HCT116 (cell line): Measurements from ENCODE around the gene SYNC. TPM values are rescaled to one million over a fixed set of nuclear protein-coding genes. Genes with fewer than 3 reads are reported as not detected.

Experiments
- ATAC-seq: fragments of 200-7000 bp; cut with Tn5 transposase; 2 replicates; pipeline ENCODE4 v1.9.1; 2020; ENCODE audit warnings: mild to moderate bottlenecking, moderate library complexity
- BruUV-seq: library from RNA; stranded (reverse); fragments of 400-500 nt; replicated peaks from 2 replicates; lab custom pipeline; 2021; lab: Mats Ljungman, UMichigan
- CTCF ChIA-PET: fragments of 300-600 bp; sonication (Branson Sonifier 250); formaldehyde crosslinking; loops from one replicate; lab custom pipeline; 2021; ENCODE audit warnings: antibody characterized with exemption; lab: Charles Lee
- POLR2A ChIA-PET: fragments of 300-600, 350-600 bp; sonication (Branson Sonifier 250); formaldehyde crosslinking; loops from one replicate; lab custom pipeline; 2021; ENCODE audit warnings: antibody characterized with exemption; lab: Charles Lee
- RAD21 ChIA-PET, 2 experiments: fragments of 300-600 bp; sonication (Branson Sonifier 250); formaldehyde crosslinking; loops; one replicate each; lab custom pipeline; 2023; ENCODE audit warnings: low total read pairs in 2 of 2; ENCODE audit not compliant: uncharacterized antibody in 2 of 2, unreplicated experiment in 2 of 2, low non-redundant PET in 1 of 2; lab: Charles Lee
- DNase-seq: peaks from one replicate; pipeline ENCODE4 v3.0.0-alpha.2; 2010; ENCODE audit warnings: low read depth, low spot score
- H2AFZ ChIP-seq: fragments of 200-600 bp; shearing (Covaris generic), sonication (generic); 2 replicates; pipeline ENCODE4 v1.6.1; 2017; ENCODE audit warnings: low read depth, mixed run types, mixed read lengths, antibody characterized with exemption, low read length; ENCODE audit not compliant: poor library complexity, severe bottlenecking
- H3K27ac ChIP-seq: 2 replicates; pipeline ENCODE4 v1.5.1; 2012; ENCODE audit warnings: low read depth, low read length
- H3K27me3 ChIP-seq: fragments of 200-600 bp; sonication (generic); 2 replicates; pipeline ENCODE4 v1.6.1; 2016; ENCODE audit warnings: mixed run types, low read length, mixed read lengths; ENCODE audit not compliant: insufficient read depth
- H3K36me3 ChIP-seq, 2 experiments: fragments of 200-500 bp in 1 of 2; fragments of 200-600 bp in 1 of 2; sonication (Bioruptor generic) in 1 of 2; sonication (generic) in 1 of 2; 2 replicates each; pipeline versions ENCODE4 v1.5.1 to v1.6.1; 2014 to 2016; ENCODE audit warnings: low read length in 2 of 2, inconsistent platforms in 1 of 2, mixed read lengths in 1 of 2, mixed run types in 1 of 2; ENCODE audit not compliant: insufficient read depth in 2 of 2, control insufficient read depth in 1 of 2
- H3K4me1 ChIP-seq, 2 experiments: fragments of 200-600 bp in 1 of 2; sonication (generic) in 1 of 2; 2 replicates each; pipeline versions ENCODE4 v1.5.1 to v1.6.1; 2012 to 2017; ENCODE audit warnings: low read length in 2 of 2, inconsistent platforms in 1 of 2, mild to moderate bottlenecking in 1 of 2, mixed read lengths in 1 of 2, mixed run types in 1 of 2, moderate library complexity in 1 of 2; ENCODE audit not compliant: insufficient read depth in 2 of 2, control insufficient read depth in 1 of 2
- H3K4me2 ChIP-seq: fragments of 200-600 bp; sonication (generic); 2 replicates; pipeline ENCODE4 v1.6.1; 2017; ENCODE audit warnings: mixed run types, low read length, mixed read lengths
- H3K4me3 ChIP-seq, 2 experiments: fragments of 200-600 bp in 1 of 2; sonication (generic) in 1 of 2; replicated peaks in 1 of 2; 2 replicates each; pipeline ENCODE4 v1.5.1; 2011 to 2016; ENCODE audit warnings: low read length in 2 of 2, control low read depth in 1 of 2, low read depth in 1 of 2, mild to moderate bottlenecking in 1 of 2, mixed read lengths in 1 of 2, mixed run types in 1 of 2
- H3K79me2 ChIP-seq: fragments of 200-600 bp; sonication (generic); 2 replicates; pipeline ENCODE4 v1.6.1; 2017; ENCODE audit warnings: mild to moderate bottlenecking, mixed run types, low read length, moderate library complexity, mixed read lengths; ENCODE audit not compliant: insufficient read depth
- H3K9ac ChIP-seq: fragments of 200-600 bp; sonication (generic); 2 replicates; pipeline ENCODE4 v1.6.1; 2016; ENCODE audit warnings: low read length, mixed read lengths
- H3K9me2 ChIP-seq: fragments of 200-600 bp; sonication (generic), shearing (Covaris generic); 2 replicates; pipeline ENCODE4 v1.6.1; 2017; ENCODE audit warnings: mixed run types, mild to moderate bottlenecking, moderate library complexity; ENCODE audit not compliant: insufficient read depth
- H3K9me3 ChIP-seq, 2 experiments: fragments of 200-500 bp in 1 of 2; fragments of 200-600 bp in 1 of 2; sonication (Bioruptor generic) in 1 of 2; sonication (generic) in 1 of 2; 2 replicates each; pipeline ENCODE4 v1.6.1; 2014 to 2017; ENCODE audit warnings: low read length in 2 of 2, mixed read lengths in 2 of 2, inconsistent platforms in 1 of 2, low read depth in 1 of 2, mild to moderate bottlenecking in 1 of 2, mixed run types in 1 of 2, moderate library complexity in 1 of 2; ENCODE audit not compliant: control insufficient read depth in 1 of 2, insufficient read depth in 1 of 2
- H4K20me1 ChIP-seq: fragments of 200-600 bp; sonication (generic), shearing (Covaris generic); 2 replicates; pipeline ENCODE4 v1.6.1; 2017; ENCODE audit warnings: mixed run types, mild to moderate bottlenecking, moderate library complexity; ENCODE audit not compliant: insufficient read depth
- CBX3 ChIP-seq: IDR thresholded peaks from 2 replicates; pipeline ENCODE4 v1.6.1; 2012; ENCODE audit warnings: low read depth
- CEBPB ChIP-seq: IDR thresholded peaks from 2 replicates; pipeline ENCODE4 v1.6.1; 2012; ENCODE audit warnings: low read depth
- EGR1 ChIP-seq: IDR thresholded peaks from 2 replicates; pipeline ENCODE4 v1.6.1; 2012; ENCODE audit warnings: low read depth
- ELF1 ChIP-seq: IDR thresholded peaks from 2 replicates; pipeline ENCODE4 v1.6.1; 2012; ENCODE audit warnings: low read depth, borderline replicate concordance
- EZH2phosphoT487 ChIP-seq: fragments of 200-600 bp; IDR thresholded peaks from 2 replicates; pipeline ENCODE4 v1.6.1; 2018; ENCODE audit warnings: antibody characterized with exemption, borderline replicate concordance
- FOSL1 ChIP-seq: IDR thresholded peaks from 2 replicates; pipeline ENCODE4 v1.6.1; 2012; ENCODE audit warnings: low read depth
- POLR2A ChIP-seq: IDR thresholded peaks from 2 replicates; pipeline ENCODE4 v1.7.0; 2011; ENCODE audit warnings: borderline replicate concordance; ENCODE audit not compliant: insufficient read depth, insufficient read length; ENCODE audit errors: extremely low read depth
- POLR2AphosphoS5 ChIP-seq: IDR thresholded peaks from 2 replicates; pipeline ENCODE4 v1.6.1; 2011; ENCODE audit warnings: mild to moderate bottlenecking, low read depth, low read length, moderate library complexity
- RAD21 ChIP-seq: IDR thresholded peaks from 2 replicates; pipeline ENCODE4 v1.6.1; 2012; ENCODE audit warnings: low read depth, mild to moderate bottlenecking
- SIN3A ChIP-seq: IDR thresholded peaks from 2 replicates; pipeline ENCODE4 v1.6.1; 2012; ENCODE audit warnings: low read depth
- SP1 ChIP-seq: IDR thresholded peaks from 2 replicates; pipeline ENCODE4 v1.6.1; 2012; ENCODE audit warnings: low read depth
- TCF7L2 ChIP-seq: IDR thresholded peaks from 2 replicates; pipeline ENCODE4 v1.7.0; 2011; ENCODE audit warnings: borderline replicate concordance, inconsistent platforms; ENCODE audit not compliant: insufficient read depth, insufficient read length; ENCODE audit errors: extremely low read depth
- YY1 ChIP-seq: IDR thresholded peaks from 2 replicates; pipeline ENCODE4 v1.6.1; 2011; ENCODE audit warnings: low read length, low read depth, moderate library complexity, mild to moderate bottlenecking; ENCODE audit not compliant: insufficient replicate concordance; ENCODE audit errors: extremely low read depth
- ZFX ChIP-seq: fragments of 450-650 bp; IDR thresholded peaks from 2 replicates; pipeline ENCODE4 v1.6.1; 2017
- ZNF274 ChIP-seq: fragments of 200-500 bp; sonication (Bioruptor generic); IDR thresholded peaks from 2 replicates; pipeline ENCODE4 v1.6.1; 2014; ENCODE audit warnings: mild to moderate bottlenecking, low read depth, low read length, inconsistent platforms
- intact Hi-C: fragments of 100-400 bp; cut with micrococcal nuclease; formaldehyde crosslinking; loops from 2 replicates; pipeline ENCODE4 v1.10.0; 2022
- total RNA-seq: library from RNA; stranded (reverse); gene quantifications from one replicate; pipeline ENCODE4 v1.2.1, GENCODE V29; 2021; ENCODE audit not compliant: unreplicated experiment
- TF ChIP-seq, protein P1 (sequence below): IDR thresholded peaks from 2 replicates; pipeline ENCODE4 v1.6.1; 2011; ENCODE audit warnings: mild to moderate bottlenecking, low read length, moderate library complexity; ENCODE audit not compliant: insufficient replicate concordance; ENCODE audit errors: extremely low read depth
- TF ChIP-seq, protein P2 (sequence below), 3 experiments: fragments of 200-600 bp in 1 of 3; sonication (generic) in 1 of 3; IDR thresholded peaks in 2 of 3; conservative IDR thresholded peaks in 1 of 3; 2 replicates each; pipeline ENCODE4 v1.5.1; 2012 to 2017; ENCODE audit warnings: low read depth in 2 of 3, low read length in 2 of 3, antibody characterized with exemption in 1 of 3, borderline replicate concordance in 1 of 3, control low read depth in 1 of 3, mild to moderate bottlenecking in 1 of 3, mixed read lengths in 1 of 3, mixed run types in 1 of 3, moderate library complexity in 1 of 3; ENCODE audit not compliant: insufficient read depth in 1 of 3
- TF ChIP-seq, protein P3 (sequence below): IDR thresholded peaks from 2 replicates; pipeline ENCODE4 v1.6.1; 2012
- TF ChIP-seq, protein P4 (sequence below): IDR thresholded peaks from 2 replicates; pipeline ENCODE4 v1.6.1; 2012; ENCODE audit warnings: low read depth
- TF ChIP-seq, protein P5 (sequence below): IDR thresholded peaks from 2 replicates; pipeline ENCODE4 v1.6.1; 2012

SYNC gene
- total RNA-seq, 1 experiment from 2014 or later, result 1.3 TPM

DNA sequence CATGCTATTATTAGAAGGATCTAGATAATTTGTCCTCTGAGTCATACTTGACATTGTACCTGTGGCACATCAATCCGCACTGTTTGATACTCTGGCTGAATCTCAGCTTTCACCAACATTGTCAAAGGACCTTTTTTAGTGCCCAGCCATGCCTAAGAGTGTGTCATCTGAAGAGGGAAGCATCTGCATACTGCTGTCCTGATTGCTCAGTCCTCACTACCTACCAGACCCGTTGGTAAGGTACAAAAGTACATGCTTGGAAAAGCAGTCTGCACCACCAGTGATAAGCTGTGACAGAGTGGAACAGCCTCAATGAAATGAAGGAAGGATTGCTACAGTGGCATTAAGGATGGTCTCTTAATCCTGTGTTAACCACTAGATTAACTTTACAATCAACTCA, 17.1 kb downstream of the SYNC start:
- H3K9me3 ChIP-seq, result no peaks in the 10 kb centered on the region
- H2AFZ ChIP-seq, result no peak overlapping the region
- no peak overlapping the region for H3K4me2 ChIP-seq
- no peak overlapping the region for H3K27ac ChIP-seq
- no peaks in the 10 kb centered on the region for H3K27me3 ChIP-seq
- H3K79me2 ChIP-seq, result no peaks in the 10 kb centered on the region
- POLR2A ChIA-PET, result no interaction called here
- H3K4me1 ChIP-seq, result no peaks in the 10 kb centered on the region
- TF ChIP-seq FOSL1 (no peak), ELF1 (no peak), CBX3 (no peak), POLR2A (no peak), ZFX (no peak), TCF7L2 (no peak), SIN3A (no peak), ZNF274 (no peak), EZH2phosphoT487 (no peak), YY1 (no peak), EGR1 (no peak), RAD21 (no peak), SP1 (no peak), CEBPB (no peak), POLR2AphosphoS5 (no peak)
- TF ChIP-seq, protein P1, sequence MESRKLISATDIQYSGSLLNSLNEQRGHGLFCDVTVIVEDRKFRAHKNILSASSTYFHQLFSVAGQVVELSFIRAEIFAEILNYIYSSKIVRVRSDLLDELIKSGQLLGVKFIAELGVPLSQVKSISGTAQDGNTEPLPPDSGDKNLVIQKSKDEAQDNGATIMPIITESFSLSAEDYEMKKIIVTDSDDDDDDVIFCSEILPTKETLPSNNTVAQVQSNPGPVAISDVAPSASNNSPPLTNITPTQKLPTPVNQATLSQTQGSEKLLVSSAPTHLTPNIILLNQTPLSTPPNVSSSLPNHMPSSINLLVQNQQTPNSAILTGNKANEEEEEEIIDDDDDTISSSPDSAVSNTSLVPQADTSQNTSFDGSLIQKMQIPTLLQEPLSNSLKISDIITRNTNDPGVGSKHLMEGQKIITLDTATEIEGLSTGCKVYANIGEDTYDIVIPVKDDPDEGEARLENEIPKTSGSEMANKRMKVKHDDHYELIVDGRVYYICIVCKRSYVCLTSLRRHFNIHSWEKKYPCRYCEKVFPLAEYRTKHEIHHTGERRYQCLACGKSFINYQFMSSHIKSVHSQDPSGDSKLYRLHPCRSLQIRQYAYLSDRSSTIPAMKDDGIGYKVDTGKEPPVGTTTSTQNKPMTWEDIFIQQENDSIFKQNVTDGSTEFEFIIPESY, result no peak
- TF ChIP-seq, protein P2, sequence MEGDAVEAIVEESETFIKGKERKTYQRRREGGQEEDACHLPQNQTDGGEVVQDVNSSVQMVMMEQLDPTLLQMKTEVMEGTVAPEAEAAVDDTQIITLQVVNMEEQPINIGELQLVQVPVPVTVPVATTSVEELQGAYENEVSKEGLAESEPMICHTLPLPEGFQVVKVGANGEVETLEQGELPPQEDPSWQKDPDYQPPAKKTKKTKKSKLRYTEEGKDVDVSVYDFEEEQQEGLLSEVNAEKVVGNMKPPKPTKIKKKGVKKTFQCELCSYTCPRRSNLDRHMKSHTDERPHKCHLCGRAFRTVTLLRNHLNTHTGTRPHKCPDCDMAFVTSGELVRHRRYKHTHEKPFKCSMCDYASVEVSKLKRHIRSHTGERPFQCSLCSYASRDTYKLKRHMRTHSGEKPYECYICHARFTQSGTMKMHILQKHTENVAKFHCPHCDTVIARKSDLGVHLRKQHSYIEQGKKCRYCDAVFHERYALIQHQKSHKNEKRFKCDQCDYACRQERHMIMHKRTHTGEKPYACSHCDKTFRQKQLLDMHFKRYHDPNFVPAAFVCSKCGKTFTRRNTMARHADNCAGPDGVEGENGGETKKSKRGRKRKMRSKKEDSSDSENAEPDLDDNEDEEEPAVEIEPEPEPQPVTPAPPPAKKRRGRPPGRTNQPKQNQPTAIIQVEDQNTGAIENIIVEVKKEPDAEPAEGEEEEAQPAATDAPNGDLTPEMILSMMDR (IDR thresholded peaks at IDR 0.05 in 2 of 3, conservative IDR thresholded peaks at IDR 0.05 in 1 of 3; ENCODE audit: borderline replicate concordance in 1 of 3, insufficient read depth in 1 of 3, low read depth in 2 of 3, low read length in 2 of 3), result no peak
- TF ChIP-seq, protein P3, sequence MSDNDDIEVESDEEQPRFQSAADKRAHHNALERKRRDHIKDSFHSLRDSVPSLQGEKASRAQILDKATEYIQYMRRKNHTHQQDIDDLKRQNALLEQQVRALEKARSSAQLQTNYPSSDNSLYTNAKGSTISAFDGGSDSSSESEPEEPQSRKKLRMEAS, result no peak
- TF ChIP-seq, protein P4, sequence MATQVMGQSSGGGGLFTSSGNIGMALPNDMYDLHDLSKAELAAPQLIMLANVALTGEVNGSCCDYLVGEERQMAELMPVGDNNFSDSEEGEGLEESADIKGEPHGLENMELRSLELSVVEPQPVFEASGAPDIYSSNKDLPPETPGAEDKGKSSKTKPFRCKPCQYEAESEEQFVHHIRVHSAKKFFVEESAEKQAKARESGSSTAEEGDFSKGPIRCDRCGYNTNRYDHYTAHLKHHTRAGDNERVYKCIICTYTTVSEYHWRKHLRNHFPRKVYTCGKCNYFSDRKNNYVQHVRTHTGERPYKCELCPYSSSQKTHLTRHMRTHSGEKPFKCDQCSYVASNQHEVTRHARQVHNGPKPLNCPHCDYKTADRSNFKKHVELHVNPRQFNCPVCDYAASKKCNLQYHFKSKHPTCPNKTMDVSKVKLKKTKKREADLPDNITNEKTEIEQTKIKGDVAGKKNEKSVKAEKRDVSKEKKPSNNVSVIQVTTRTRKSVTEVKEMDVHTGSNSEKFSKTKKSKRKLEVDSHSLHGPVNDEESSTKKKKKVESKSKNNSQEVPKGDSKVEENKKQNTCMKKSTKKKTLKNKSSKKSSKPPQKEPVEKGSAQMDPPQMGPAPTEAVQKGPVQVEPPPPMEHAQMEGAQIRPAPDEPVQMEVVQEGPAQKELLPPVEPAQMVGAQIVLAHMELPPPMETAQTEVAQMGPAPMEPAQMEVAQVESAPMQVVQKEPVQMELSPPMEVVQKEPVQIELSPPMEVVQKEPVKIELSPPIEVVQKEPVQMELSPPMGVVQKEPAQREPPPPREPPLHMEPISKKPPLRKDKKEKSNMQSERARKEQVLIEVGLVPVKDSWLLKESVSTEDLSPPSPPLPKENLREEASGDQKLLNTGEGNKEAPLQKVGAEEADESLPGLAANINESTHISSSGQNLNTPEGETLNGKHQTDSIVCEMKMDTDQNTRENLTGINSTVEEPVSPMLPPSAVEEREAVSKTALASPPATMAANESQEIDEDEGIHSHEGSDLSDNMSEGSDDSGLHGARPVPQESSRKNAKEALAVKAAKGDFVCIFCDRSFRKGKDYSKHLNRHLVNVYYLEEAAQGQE, result no peak
- TF ChIP-seq, protein P5, sequence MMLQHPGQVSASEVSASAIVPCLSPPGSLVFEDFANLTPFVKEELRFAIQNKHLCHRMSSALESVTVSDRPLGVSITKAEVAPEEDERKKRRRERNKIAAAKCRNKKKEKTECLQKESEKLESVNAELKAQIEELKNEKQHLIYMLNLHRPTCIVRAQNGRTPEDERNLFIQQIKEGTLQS, result no peak
- RAD21 ChIA-PET, result no interaction called here
- CTCF ChIA-PET, result interaction anchor here (2.0 kb wide), 1 partner anchor 87 kb away, joined by 6 read pairs; no protein-coding TSS in a partner anchor
- no peaks in the 10 kb centered on the region for H4K20me1 ChIP-seq
- no peaks in the 10 kb centered on the region for H3K9me2 ChIP-seq
- intact Hi-C loops, result no loop called here
- peaks cover 37 to 53% of the 10 kb centered on the region in 2 experiments for H3K36me3 ChIP-seq
- H3K4me3 ChIP-seq, result no peak overlapping the region
- H3K9ac ChIP-seq, result no peak overlapping the region
- ATAC-seq (no peak), DNase-seq (no peak)
- no TSS peak for BruUV-seq
